NOMO-1 treated with dmso at 0.1 percent for 144 hours (cell line): Measurements from ENCODE around the gene OR2G6.
"Not testable (repeated sequence)": the region's sequence is repeated elsewhere in the genome, so short reads cannot be mapped to it uniquely, and the experiment has no call there.

ENCODE experiments used
- DNase-seq: peaks from one replicate; lab custom pipeline; 2025; ENCODE audit not compliant: unreplicated experiment; lab: John Stamatoyannopoulos, UW

OR2G6 gene

DNA sequence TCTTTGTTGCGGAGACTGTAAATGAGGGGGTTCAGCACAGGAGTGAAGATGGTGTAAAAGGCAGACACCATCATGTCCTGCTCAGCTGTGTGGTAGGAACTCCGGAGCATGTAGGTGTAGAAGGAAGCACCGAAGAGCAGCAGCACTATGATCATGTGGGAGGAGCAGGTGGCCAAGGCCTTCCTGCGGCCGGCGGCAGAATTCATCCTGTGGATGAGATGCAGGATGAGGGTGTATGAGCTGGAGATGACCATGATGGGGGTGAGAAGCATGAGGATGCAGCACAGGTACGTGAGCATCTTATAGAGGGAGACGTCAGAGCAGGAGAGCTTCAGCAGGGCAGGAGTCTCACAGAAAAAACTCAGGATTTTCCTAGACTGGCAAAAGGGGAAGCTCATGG lies 66.0 kb downstream of the OR2G6 start:
- DNase-seq = not testable (repeated sequence)

GRCh38 chr1:248574657-248575056 lies 66.8 kb downstream of the OR2G6 start, which contains the start of gene OR2T34:
Gene OR2T34 (minus strand): TSS chr1:248574757. CDS start chr1:248574757, 0 bp downstream.
- DNase-seq = not testable (repeated sequence)

GRCh38 chr1:248576260-248576980 lies 68.5 kb downstream of the OR2G6 start:
- no peak for DNase-seq
